Suppressor macrophage (primary cell): ENCODE results near the gene PARP3.
"Not testable (repeated sequence)": the region's sequence is repeated elsewhere in the genome, so short reads cannot be mapped to it uniquely, and the experiment has no call there.

Source experiments
- DNase-seq, 4 experiments: peaks; one replicate each; pipeline ENCODE4 v3.0.0-alpha.2; 2020 to 2022

The PARP3 gene

GRCh38 chr3:51986010-51986947 lies 44.1 kb downstream of the PARP3 start:
- no peak for DNase-seq

- DNase-seq = no peak
Observed at GRCh38 chr3:51987568-51987967, 45.4 kb downstream of the PARP3 start.

DNA sequence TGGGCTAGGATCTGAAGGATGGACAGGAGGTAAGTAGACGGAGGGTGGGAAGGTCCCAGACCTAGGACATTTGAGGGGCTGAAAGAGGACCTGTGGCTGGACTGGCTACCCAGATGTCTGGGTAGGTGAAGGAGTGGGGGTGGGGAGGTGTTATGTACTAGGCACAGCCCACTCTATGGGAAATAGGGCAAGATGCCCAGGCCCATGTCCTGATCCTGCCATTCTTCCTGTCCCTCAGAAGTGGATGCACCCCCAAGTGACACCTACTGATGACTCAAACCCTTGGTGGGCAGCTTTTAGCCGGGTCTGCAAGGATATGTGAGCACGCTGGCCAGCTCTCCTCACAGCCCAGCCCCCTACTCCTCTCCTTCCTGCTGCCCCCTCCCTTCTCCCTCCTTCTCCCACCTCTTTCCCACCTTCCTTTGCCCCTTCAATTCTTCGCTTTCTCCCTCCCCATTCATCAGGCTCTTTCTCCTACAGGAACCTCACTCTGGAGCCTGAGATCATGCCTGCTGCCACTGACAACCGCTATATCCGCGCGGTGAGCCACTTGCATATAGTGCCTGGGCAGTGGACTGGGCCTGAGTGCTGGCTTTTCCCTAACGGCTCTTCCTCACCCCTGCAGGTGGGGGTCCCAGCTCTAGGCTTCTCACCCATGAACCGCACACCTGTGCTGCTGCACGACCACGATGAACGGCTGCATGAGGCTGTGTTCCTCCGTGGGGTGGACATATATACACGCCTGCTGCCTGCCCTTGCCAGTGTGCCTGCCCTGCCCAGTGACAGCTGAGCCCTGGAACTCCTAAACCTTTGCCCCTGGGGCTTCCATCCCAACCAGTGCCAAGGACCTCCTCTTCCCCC lies 46.4 kb downstream of the PARP3 start:
- no peak for DNase-seq

- DNase-seq = not testable (repeated sequence)
Observed at GRCh38 chr3:51990501-51990971, 48.4 kb downstream of the PARP3 start.

DNA sequence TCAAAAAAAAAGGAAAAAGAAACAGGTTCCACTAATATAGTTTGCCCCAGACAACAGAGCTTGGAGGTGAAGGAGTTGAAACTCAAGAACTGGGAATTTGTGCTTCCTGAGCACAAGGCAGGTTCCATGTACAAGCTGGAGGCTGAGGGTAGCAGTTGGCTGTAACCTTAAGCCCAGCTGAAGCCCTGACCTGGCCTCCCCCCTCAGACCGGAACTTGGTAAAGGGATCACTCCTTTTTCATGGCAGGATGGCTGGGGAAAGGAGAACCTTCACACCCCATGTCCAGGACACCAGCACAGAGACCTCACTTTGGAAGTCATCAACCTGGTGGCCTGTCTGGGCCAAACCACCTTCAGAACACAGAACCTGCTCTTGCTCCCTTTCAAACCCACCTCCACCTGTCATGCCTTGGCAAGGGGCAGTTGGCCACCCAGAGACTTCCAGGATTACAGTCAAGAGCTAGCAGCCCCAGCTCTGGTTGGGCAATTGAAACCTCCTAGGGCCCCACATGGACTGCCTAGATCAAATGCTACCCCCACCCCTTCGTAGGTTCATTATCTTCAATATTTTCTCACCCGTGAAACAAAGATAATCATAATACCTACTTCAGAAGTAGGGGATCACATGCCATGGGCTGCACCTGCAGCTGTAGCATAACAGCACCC lies 50.0 kb downstream of the PARP3 start:
- no peak for DNase-seq

DNA sequence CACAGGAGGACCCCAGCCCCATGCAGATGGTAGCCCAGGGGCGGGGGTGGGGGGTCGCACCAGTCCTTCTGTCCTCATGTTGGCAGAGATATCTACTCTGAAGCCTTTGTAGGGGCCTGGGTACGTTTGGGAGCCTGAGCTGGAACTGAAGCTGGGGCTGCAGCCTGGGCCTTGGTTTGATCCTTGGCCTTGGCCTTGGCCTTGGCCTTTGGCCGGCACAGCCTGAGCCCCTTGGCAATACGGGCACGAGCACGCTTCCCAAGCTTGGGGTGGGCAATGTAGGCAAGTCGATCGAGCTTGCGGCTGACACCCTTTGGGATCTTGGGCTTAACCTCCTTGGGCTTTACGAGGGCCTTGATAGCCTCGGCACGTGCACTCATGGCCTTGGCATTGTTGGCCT lies 51.5 kb downstream of the PARP3 start:
- not testable (repeated sequence) for DNase-seq

DNA sequence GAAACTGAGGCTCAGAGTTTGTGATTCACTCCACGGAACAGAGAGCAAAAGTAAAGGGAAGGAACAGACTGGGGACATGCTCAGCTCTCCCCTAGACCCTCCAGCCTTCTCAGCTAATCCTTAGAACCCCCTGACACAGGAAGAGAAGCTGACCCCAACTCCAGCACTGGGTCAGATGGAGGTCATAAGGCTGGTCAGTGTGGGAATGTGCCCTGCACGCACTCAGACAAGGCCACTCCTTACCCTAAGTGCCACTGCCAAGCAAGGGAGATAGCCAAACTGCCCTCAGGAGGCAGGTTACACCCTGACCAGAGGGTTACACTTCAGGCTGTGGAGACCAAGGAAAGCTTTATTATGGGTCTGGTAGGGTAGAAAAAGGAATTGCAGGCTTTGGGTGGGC lies 52.4 kb downstream of the PARP3 start:
- DNase-seq = no peak

GRCh38 chr3:51995346-51996163 lies 53.4 kb downstream of the PARP3 start, which contains the start of gene RPL29:
TSS of gene RPL29 (minus strand) at chr3:51995895. CDS start at chr3:51995461, 434 bp downstream.
- peak; percentile 95 to 97 (median 96) for DNase-seq

DNA sequence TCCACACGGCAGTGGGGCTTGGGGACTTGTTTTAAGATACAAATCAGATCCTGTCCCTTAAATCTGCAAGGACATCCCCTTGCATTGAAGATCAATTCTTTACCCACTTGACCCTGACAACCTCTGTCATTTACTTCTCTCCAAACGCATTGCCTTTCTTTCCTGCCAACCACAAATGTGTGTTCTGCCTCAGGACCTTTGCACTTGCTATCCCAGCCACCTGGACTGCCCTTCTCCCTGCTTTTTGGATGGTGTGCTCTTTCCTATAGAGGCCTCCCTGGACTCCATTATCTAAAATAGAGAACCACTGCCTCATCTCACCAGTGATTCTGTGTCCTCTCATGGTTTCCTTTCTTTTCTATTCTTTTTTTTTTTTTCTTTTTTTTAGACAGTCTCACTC lies 55.0 kb downstream of the PARP3 start:
- no peak for DNase-seq

DNA sequence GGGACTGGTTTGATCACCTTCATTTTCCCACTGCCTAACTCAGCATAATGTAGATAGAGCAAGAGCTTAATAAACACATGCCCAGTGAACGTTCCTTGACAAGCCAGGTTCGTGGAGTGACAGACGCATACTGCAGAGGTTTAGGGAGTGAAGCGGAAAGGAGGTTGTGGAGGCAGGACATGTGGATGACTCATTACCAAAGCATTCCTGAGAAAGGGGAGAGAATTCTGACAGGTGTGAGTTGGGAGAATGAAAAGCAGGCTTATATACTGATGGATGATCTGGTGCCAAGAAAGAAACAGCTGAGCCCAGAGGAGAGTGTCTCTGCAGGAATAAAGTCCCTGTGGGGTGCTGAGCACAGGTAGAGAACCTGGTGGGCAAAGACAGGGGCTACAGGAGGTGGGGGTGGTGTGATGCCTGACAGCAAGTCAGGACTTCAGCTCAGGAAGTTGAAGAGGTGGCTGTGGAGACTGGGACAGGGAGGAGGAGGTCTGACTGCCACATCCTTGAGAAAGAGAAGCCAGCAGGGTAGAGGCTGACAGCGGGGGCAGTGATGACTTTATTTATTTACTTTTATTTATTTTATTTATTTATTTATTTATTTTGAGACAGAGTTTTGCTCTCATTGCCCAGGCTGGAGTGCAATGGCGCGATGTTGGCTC lies 55.9 kb downstream of the PARP3 start:
- DNase-seq = no peak
